Stimulated activated CD4-positive, alpha-beta T cell treated with anti-CD3 and anti-CD28 coated beads, TNF-alpha, amount 100 ng/mL, for 1 hour (primary cell): Measurements from ENCODE around the gene CHRNB1.
"Not testable (repeated sequence)": the region's sequence is repeated elsewhere in the genome, so short reads cannot be mapped to it uniquely, and the experiment has no call there.

Experiments used
- DNase-seq, 3 donors: peaks; one replicate each; pipeline ENCODE4 v3.0.0-alpha.2; 2020; ENCODE audit warnings: low read depth in 3 of 3, low spot score in 1 of 3

The CHRNB1 gene

GRCh38 chr17:7466318-7466638 lies 21.4 kb downstream of the CHRNB1 start:
- DNase-seq: no peak

DNA sequence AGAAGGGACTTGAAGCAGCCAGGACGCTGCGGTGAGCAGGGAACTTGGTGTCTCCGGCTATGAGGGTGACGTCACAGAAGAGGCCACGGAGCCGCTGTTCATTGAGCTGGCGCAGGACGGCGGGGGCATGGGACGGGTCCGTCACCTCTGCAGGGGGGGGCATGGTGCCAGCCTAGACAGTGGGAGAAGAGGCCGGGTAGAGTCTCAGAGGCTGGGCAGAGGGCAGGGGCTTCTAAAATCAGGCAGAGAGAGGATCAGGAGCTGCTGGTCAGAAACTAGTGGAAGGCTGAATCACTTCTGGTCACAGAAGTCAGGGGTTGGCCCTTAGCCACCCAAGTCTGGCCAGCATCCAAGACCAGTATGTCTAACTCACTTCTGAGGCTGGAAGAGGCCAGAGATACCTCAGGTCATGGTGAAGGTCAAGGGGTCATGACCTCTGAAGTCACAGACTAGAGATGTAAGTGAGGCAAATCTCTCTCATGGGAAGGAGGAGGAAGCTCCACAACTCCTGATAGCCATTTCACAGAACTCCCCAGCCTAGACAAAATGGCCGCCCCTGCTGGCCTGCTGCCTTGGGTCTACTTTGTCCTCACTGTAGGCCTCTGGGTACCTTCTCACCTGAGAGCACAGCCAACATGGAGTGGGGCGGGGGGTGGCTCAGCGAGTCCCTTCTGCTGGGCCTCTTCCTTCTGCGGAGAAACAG lies 21.9 kb downstream of the CHRNB1 start:
- no peak for DNase-seq

GRCh38 chr17:7467498-7467897 lies 22.6 kb downstream of the CHRNB1 start:
- DNase-seq: no peak

DNA sequence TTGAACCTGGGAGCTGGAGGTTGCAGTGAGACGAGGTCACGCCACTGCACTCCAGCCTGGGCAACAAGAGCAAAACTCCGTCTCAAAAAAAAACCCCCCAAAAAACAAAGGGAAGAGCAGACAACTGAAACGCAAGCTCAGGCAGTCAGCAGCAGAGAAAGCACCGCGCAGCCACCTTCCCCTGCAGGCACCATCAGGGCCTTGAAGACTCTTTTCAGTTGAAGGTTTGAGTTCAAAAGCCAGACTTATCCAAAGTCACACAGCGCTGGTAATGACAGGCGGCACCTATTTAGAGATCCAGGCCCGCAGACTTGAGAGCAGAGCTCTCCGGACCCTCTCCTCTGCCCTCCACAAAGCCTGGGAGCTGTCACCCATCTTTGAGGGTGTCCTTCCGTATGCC lies 23.4 kb downstream of the CHRNB1 start:
- no peak for DNase-seq

- DNase-seq: no peak
Measured at GRCh38 chr17:7468804-7469389, 24.0 kb downstream of the CHRNB1 start.

GRCh38 chr17:7469843-7470242 lies 25.0 kb downstream of the CHRNB1 start:
- not testable (repeated sequence) for DNase-seq

DNA sequence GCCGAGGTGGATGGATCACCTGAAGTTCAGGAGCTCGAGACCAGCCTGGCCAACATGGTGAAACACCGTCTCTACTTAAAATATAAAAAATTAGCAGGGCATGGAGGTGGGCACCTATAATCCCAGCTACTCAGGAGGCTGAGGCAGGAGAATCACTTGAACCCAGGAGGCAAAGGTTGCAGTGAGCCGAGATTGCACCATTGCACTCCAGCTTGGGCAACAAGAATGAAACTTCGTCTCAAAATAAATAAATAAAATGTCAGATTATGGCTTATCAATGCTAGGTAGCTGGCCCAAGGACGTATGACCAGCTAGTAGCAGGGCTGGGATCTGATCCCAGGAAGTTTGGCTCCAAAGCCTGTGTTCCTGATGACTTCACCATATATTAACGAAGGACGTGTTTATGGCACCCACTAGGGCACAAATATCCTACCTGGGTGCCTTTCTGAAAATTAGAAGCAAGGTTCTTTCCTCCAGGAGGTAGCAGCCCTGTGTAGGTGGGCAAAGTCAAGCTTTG lies 25.7 kb downstream of the CHRNB1 start:
- DNase-seq: not testable (repeated sequence)

GRCh38 chr17:7471729-7472128 lies 26.9 kb downstream of the CHRNB1 start:
- DNase-seq: no peak

DNA sequence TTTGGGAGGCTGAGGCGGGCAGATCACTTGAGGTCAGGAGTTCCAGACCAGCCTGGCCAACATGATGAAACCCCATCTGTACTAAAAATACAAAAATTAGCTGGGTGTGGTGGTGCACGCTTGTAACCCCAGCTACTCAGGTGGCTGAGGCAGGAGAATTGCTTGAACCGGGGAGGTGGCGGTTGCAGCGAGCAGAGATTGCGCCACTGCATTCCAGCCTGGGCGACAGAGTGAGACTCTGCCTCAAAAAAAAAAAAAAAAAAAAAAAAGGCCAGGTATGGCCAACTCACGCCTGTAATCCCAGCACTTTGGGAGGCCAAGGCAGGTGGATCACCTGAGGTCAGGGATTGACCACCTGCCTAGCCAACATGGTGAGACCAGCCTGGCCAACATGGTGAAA lies 29.9 kb downstream of the CHRNB1 start:
- not testable (repeated sequence) for DNase-seq

DNA sequence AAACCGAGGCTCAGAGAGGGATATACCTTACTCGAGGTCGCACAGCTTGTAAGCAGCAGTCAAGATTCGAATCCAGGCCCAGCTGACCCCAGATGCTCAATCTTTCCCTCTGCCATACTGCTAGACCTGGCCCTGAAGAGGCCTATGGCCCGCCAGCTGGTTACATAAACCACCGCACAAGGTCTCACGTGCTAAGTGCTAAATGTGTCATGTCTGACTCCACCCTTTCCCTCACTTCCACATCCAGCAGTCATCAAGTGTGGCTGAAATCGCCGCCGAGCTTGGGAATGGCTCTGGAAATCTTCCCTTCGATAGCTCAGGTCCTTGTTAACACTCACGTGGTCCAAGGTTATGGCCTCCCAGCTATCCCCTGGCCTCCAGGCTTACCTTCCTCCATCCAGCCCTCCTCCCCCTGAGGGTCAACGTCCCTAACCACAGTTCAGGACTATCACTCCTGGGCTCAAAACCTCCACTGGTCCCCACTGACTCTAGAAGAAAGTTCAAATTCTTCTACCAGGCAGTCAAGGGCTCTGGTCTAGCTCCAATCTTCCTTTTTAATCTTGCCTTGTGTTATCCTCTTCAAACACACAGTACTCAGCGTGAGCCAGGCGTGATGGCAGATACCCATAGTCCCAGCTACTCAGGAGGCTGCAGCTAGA lies 31.0 kb downstream of the CHRNB1 start:
- no peak for DNase-seq

DNA sequence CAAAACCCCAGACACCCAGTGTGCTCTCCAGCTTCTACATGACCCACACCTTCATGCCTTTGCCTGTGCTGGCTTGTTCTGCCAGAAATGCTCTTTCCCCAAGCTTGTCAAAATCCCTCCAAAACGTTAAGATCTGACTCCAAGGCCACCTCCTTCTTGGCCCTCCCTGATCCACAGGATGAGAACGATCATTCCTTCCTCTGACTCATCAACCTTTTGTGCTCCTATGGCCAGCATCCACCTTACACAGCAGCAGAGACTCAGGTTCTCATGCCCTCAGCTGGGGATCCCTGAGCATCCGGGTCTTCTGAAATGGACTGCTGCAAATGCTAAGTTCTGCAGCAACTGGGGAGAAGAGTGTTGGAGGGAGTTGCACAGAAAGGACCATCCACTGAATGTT lies 31.6 kb downstream of the CHRNB1 start:
- no peak for DNase-seq

DNA sequence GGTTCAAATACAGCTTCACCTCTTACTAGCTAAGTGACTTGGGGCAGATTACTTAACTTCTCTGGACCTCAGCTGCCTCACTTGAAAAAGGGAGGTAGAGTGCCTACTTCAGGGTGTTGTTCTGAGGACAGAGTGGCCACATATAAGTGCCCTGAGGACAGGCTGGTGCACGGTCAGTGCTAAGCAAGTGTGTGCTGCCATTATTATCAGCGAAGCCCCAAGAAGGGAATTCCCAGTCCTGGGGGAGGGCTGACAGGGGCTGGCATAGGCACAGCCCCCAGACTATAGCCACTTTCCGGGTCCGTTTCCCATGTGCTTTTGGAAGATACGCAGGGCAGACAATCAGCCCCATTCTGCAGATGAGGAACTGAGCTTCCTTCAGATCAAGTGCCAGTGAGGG lies 32.1 kb downstream of the CHRNB1 start:
- DNase-seq: no peak

DNA sequence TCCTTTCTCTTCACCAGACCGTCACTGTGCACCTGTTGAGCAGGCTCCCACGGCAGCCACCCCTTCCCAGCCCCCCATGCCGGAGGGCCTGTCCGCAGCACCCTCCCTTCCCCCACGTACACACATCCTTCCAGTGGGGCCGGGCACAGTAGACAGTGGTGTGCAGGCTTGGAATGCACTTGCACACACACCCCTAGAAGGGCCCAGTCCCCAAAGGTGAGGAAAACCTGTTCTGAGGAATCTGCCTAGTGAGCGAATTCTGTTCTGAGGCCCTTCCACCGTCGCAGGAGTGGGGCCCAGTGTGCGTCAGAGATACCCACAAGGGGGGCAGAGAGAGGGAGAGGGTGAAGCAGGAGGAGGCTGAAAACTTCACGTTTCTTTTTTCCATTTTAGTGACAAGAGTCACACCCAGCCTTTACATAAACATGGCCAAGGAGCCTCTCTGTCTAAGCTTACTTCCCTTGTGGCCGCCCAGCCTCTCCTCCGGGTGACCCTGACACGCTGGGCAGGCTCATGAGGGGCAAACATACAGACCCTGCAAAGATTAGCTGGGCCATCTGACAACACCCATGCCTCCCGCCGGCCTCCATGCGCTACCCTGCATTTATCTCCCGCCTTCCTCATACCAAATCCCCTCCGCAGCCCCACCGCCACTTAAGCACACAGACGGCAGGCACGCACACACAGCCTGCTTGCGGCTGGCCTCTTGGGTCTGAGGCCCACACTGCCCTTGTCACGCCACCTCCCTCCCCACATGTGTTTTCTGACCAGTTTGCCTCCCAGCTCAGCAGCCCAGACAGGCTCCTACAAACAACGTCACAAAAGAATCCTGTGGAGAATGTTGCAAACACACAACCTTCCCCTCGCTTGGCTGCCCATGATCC lies 32.8 kb downstream of the CHRNB1 start:
- DNase-seq: no peak

DNA sequence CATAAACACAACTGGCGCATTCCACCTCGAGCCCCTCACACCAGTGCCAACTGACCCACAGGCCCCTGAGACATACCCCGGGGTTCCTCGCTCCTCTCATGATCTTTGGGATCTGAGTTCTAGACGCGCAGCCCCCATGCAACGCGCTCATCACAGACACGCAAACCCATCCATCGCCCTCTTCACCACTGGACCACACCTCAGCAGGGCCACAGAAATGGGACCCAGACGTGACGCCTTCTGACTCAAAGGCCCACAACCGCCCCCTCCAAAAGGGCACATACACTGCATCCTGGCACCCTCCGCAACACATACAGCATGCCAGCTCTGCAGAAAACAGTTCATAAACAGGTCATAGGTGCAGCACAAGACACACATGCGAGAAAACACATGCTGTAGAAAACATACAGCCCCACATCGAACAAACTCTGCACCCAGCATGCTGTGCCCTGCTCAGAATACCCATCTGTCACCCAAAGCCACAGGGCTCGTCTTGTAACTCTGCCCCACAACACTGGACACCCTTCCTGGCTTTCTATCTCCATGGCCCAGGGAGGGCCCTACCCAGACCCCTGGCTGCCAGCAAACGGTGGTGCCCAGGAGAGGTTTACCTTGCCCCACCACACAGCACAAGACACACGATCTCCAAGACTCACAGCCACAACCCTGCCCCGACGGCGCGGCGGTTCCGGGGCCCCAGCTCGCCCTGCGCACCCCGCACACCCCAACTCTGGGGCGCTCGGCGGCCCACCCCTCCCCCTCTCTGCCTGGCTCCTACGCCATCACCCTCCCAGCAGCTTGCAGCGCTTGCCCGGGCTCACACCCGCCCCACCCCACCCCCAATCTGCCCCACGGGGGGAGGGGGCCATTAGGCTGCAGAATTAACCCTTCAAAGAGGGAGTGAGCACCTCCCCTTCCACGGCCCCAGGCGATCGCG lies 33.7 kb downstream of the CHRNB1 start:
- DNase-seq: peak in 1 of 3 donors; percentile 41

DNA sequence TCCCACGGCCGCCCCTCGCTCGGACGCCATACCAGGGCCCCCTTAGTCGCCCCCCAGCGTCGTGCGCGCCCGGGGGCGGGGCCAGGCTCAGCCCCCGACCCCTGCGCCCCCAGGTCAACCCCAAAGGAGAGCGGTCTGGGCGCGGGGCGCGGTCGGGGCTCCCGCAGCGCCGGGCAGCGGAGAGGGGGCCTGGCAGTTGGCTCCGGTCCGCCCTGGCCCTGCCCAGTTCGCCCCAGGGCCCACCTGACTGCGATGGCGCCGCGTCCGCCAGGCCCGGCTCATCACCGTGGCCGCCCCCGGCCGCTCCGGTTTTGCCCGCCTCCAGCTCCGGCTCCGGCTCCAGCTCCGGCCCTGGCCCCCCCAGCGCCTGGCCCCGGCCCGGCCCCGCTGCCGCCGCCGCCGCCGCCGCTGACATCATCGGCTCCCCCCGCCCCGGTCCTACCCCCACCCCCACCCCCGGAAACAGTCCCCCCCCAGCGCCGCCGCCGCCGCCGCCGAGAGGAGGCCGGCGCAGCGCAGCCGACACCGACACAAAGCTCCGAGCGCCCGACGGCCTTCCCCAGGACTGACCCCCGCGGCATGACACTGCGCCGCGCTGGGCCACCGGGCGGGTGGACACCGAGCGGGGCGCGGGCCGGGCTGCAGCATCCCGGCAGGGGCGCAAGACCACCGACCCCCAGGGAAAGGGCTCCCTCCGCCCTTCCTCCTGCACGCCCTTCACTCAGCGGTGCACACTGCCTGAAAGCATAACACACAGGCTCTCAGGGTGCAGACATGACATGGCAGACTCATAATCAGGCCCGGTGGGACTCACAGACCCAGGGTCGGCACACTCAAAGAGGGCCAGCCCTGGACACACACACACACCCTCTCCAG lies 34.6 kb downstream of the CHRNB1 start, which contains the start of gene ZBTB4:
Gene ZBTB4 (minus strand): TSS at position 419 of the 876 bp plus-strand sequence. CDS start 12,830 bp downstream, outside the sequence.
- DNase-seq: peak in 1 of 3 donors; percentile 49

- no peak for DNase-seq
Measured at GRCh38 chr17:7480089-7480384, 35.2 kb downstream of the CHRNB1 start.

- DNase-seq: not testable (repeated sequence)
Measured at GRCh38 chr17:7481275-7481674, 36.4 kb downstream of the CHRNB1 start, which contains the start of gene SLC35G6. TSS of gene SLC35G6 (plus strand) at chr17:7481446. CDS start at chr17:7481517, 71 bp downstream.

DNA sequence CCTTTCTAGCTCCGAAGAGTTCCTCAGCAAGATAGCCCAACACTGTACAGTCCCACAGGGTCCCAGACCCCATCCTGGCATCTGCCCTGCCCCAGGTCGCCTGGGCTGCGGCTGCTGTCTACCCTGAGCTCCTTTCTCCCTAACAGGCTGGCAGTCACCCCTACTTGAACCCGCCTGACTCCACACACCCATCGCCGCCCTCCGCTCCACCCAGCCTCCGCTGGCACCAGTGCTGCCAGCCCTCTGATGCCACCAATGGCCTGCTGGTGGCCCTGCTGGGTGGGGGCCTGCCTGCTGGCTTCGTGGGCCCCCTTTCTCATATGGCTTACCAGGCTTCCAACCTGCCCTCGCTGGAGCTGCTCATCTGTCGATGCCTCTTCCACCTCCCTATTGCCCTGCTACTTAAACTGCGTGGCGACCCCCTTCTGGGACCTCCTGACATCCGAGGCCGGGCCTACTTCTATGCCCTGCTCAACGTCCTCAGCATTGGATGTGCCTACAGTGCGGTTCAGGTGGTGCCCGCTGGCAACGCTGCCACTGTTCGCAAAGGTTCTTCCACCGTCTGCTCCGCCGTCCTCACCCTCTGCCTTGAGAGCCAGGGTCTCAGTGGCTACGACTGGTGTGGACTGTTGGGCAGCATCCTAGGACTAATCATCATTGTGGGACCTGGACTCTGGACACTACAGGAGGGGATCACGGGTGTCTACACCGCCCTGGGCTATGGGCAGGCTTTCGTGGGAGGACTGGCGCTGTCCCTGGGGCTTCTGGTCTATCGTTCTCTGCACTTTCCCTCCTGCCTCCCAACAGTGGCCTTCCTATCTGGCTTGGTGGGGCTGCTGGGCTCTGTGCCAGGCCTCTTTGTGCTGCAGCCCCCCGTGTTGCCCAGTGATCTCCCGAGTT lies 37.2 kb downstream of the CHRNB1 start:
- DNase-seq: not testable (repeated sequence)
